SK-N-SH (cell line): ENCODE measurements around the gene PTPRD.

Source experiments
- CTCF ChIP-seq: fragments of 200-600 bp; sonication (generic); IDR thresholded peaks from 2 replicates; pipeline ENCODE4 v1.6.1; 2017; ENCODE audit warnings: antibody characterized with exemption, mild to moderate bottlenecking, moderate library complexity
- FOXM1 ChIP-seq: IDR thresholded peaks from 2 replicates; pipeline ENCODE4 v1.4.0; 2012; ENCODE audit warnings: low read depth, mild to moderate bottlenecking
- JUND ChIP-seq: IDR thresholded peaks from 2 replicates; pipeline ENCODE4 v1.4.0; 2012

GRCh38 chr9:8946461-8946860 is 1666.3 kb downstream of the PTPRD start:
- TF ChIP-seq CTCF: no peak
- TF ChIP-seq FOXM1: no peak
- TF ChIP-seq JUND: no peak
